Brain microvascular endothelial cell (primary cell): Measurements from ENCODE around the gene PTAR1.

Experiments used
- DNase-seq: peaks from one replicate; pipeline ENCODE4 v3.0.0-alpha.2; 2020
- H3K27ac ChIP-seq: fragments of 250-450 bp; sonication (Bioruptor Pico); 2 replicates; pipeline ENCODE4 v1.5.1; 2020; ENCODE audit warnings: mild to moderate bottlenecking, moderate library complexity
- H3K27me3 ChIP-seq: fragments of 250-450 bp; sonication (Bioruptor Pico); replicated peaks from 2 replicates; pipeline ENCODE4 v1.5.1; 2020; ENCODE audit warnings: mild to moderate bottlenecking
- H3K36me3 ChIP-seq: fragments of 250-450 bp; sonication (Bioruptor Pico); replicated peaks from 2 replicates; pipeline ENCODE4 v1.5.1; 2020; ENCODE audit warnings: mild to moderate bottlenecking
- H3K4me3 ChIP-seq: 2 replicates; pipeline ENCODE4 v1.5.1; 2011; ENCODE audit warnings: low read depth, mild to moderate bottlenecking, control low read depth, low read length, moderate library complexity
- in situ Hi-C: cut with HindIII; loops from 2 replicates; pipeline ENCODE4 v1.10.0; 2017; ENCODE audit warnings: low sequenced_read_pairs, low pct_ligation_motif_present
- TF ChIP-seq, protein P1 (sequence below): IDR thresholded peaks from 2 replicates; pipeline ENCODE4 v1.5.1; 2011; ENCODE audit warnings: low read depth, mild to moderate bottlenecking, moderate library complexity, low read length, control low read depth, inconsistent platforms; ENCODE audit errors: missing control alignments

PTAR1 gene

GRCh38 chr9:69757996-69758675 lies 1.7 kb downstream of the PTAR1 start:
- H3K4me3 ChIP-seq: peak overlapping the region; percentile 23
- H3K36me3 ChIP-seq: no peaks in the 10 kb centered on the region
- TF ChIP-seq, protein P1, sequence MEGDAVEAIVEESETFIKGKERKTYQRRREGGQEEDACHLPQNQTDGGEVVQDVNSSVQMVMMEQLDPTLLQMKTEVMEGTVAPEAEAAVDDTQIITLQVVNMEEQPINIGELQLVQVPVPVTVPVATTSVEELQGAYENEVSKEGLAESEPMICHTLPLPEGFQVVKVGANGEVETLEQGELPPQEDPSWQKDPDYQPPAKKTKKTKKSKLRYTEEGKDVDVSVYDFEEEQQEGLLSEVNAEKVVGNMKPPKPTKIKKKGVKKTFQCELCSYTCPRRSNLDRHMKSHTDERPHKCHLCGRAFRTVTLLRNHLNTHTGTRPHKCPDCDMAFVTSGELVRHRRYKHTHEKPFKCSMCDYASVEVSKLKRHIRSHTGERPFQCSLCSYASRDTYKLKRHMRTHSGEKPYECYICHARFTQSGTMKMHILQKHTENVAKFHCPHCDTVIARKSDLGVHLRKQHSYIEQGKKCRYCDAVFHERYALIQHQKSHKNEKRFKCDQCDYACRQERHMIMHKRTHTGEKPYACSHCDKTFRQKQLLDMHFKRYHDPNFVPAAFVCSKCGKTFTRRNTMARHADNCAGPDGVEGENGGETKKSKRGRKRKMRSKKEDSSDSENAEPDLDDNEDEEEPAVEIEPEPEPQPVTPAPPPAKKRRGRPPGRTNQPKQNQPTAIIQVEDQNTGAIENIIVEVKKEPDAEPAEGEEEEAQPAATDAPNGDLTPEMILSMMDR: no peak
- in situ Hi-C loops: no loop called here
- no peak for DNase-seq
- no peak overlapping the region for H3K27ac ChIP-seq
- H3K27me3 ChIP-seq: no peaks in the 10 kb centered on the region

DNA sequence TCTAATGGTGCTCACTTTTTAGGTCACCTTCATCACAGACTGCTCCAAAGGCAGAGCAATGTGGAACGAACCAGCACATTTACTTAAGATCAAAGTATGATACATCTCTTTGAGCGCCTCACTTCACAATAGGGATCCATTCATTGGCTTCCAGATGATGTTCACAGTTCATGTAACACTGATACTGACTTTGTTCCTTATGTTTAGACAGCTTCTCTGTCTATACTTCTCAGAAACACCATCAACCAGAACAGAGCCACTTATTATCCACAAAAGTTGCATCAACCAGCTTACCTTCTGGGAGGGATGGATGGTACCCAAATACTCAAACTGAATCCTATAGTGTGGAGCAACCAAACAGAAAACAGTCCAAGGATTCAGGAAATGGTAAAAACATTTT lies 4.6 kb downstream of the PTAR1 start:
- H3K27ac ChIP-seq: no peak overlapping the region
- TF ChIP-seq, protein P1: no peak
- no peaks in the 10 kb centered on the region for H3K36me3 ChIP-seq
- DNase-seq: no peak
- in situ Hi-C loops: no loop called here
- H3K4me3 ChIP-seq: no peak overlapping the region
- no peaks in the 10 kb centered on the region for H3K27me3 ChIP-seq

DNA sequence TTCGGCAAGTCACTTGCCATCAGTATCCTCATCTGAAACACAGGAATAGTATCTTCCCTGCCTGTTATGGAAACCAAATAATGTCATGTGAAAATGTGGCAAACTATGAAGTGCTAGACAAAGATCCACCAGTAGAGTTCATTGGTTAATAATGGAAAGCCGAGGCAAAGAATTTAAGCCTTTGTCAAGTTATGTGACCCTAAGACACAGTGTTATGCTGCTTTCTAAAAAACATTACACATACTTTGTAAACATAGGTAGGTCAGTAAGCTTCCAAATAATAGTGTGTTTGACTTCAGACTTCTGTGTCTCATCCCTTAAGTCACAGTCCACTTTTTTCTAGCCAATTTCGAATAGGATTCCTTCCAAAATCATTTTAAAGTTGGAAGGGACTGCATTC lies 6.0 kb downstream of the PTAR1 start:
- no peak for DNase-seq
- in situ Hi-C loops: no loop called here
- no peaks in the 10 kb centered on the region for H3K36me3 ChIP-seq
- no peak overlapping the region for H3K4me3 ChIP-seq
- no peaks in the 10 kb centered on the region for H3K27me3 ChIP-seq
- TF ChIP-seq, protein P1: no peak
- no peak overlapping the region for H3K27ac ChIP-seq

DNA sequence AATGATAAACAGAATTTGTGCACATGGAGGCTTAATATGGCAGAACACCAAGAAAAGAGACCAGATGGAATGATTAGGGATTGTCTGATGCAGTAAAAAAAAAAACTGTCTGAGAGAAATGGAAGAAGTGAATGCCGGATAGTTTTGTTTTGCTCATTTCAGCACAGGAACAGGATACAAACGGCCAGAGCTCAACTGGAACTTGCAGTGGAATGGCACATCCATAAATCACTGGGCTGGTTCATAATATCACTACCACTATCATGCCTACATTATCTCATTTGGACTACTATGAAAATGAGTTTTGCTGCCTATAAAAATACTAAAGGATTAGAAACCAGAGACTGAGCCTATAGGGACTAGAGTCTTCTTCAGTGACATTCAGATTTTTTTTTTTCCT lies 9.7 kb downstream of the PTAR1 start:
- Histone ChIP-seq H3K36me3 (no peaks in the 10 kb centered on the region), H3K27me3 (no peaks in the 10 kb centered on the region), H3K27ac (no peak overlapping the region), H3K4me3 (no peak overlapping the region)
- TF ChIP-seq, protein P1: no peak
- DNase-seq: no peak
- in situ Hi-C loops: no loop called here

DNA sequence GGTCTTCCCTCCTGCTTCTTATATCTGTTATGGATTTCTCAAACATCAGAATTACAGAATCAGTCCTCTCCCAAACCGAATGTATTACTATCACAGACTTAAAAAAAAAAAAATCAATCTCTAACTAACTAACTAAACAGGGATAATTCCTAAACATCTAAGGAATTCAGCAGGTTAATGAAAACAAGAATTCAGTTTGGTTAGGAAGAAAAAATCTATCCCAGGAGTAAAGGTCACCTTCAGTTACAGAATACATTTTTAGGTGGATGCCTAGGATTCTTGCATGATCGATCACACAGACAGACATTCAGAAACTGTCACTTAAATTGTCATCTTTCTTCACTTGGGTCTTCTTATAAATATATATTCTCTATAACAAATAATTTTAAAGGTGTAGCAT lies 11.5 kb downstream of the PTAR1 start:
- no peaks in the 10 kb centered on the region for H3K27me3 ChIP-seq
- no peaks in the 10 kb centered on the region for H3K36me3 ChIP-seq
- in situ Hi-C loops: no loop called here
- H3K4me3 ChIP-seq: no peak overlapping the region
- TF ChIP-seq, protein P1: no peak
- H3K27ac ChIP-seq: no peak overlapping the region
- no peak for DNase-seq

GRCh38 chr9:69746859-69747560 lies 12.8 kb downstream of the PTAR1 start:
- Histone ChIP-seq H3K36me3 (no peaks in the 10 kb centered on the region), H3K27ac (no peak overlapping the region), H3K4me3 (no peak overlapping the region), H3K27me3 (no peaks in the 10 kb centered on the region)
- in situ Hi-C loops: no loop called here
- no peak for DNase-seq
- TF ChIP-seq, protein P1: no peak
